Thyroid gland (tissue), 4 donors: ENCODE data around the gene TCERG1L. TPM values are rescaled to one million over a fixed set of nuclear protein-coding genes. Genes with fewer than 3 reads are reported as not detected.

Experiments
- DNase-seq, 2 donors: peaks; one replicate each; pipeline ENCODE4 v3.0.0-alpha.2; 2019
- H3K27ac ChIP-seq, 3 donors: fragments of 200-600 bp; sonication (generic); 1 replicate in 2 of 3; 2 replicates in 1 of 3; pipeline ENCODE4 v1.5.1; 2016 to 2019; ENCODE audit warnings: mild to moderate bottlenecking in 1 of 3, moderate library complexity in 1 of 3
- H3K27me3 ChIP-seq: fragments of 200-600 bp; sonication (generic); one replicate; pipeline ENCODE4 v1.5.1; 2019
- H3K36me3 ChIP-seq, 2 donors: fragments of 200-600 bp; sonication (generic); one replicate each; pipeline ENCODE4 v1.5.1; 2016 to 2019
- H3K4me1 ChIP-seq, 2 donors: fragments of 200-600 bp; sonication (generic); one replicate each; pipeline ENCODE4 v1.5.1; 2017 to 2019
- H3K4me3 ChIP-seq, 3 donors: fragments of 200-600 bp; sonication (generic); replicated peaks in 1 of 3; 1 replicate in 2 of 3; 2 replicates in 1 of 3; pipeline ENCODE4 v1.5.1; 2016; ENCODE audit warnings: mild to moderate bottlenecking in 1 of 3
- H3K9me3 ChIP-seq: fragments of 200-600 bp; sonication (generic); one replicate; pipeline ENCODE4 v1.5.1; 2017
- POLR2A ChIP-seq, 2 donors: fragments of 450-650 bp; IDR thresholded peaks; one replicate each; pipeline ENCODE4 v1.6.1; 2017; ENCODE audit warnings: antibody characterized with exemption in 2 of 2, mild to moderate bottlenecking in 2 of 2, moderate library complexity in 1 of 2
- WGBS, 2 donors: methylation state at CpG; one replicate each; pipeline ENCODE4 v1.1.5; 2017; 5-methylcytosine and 5-hydroxymethylcytosine counted together
- intact Hi-C: fragments of 100-400 bp; cut with DNase I; formaldehyde crosslinking; loops from one replicate; pipeline ENCODE4 v1.15.1; 2023
- total RNA-seq, 4 donors: library from RNA; depleted of rRNA; stranded (reverse); fragments of >200 nt; gene quantifications; one replicate each; pipeline ENCODE4 v1.2.3, GENCODE V29; 2016
- TF ChIP-seq, protein P1 (sequence below), 6 experiments: fragments of 200-600 bp in 3 of 6; fragments of 450-650 bp in 3 of 6; sonication (generic) in 3 of 6; IDR thresholded peaks; one replicate each; pipeline ENCODE4 v1.5.1; 2016 to 2019; ENCODE audit warnings: antibody characterized with exemption in 6 of 6, mild to moderate bottlenecking in 2 of 6, inconsistent platforms in 1 of 6, moderate library complexity in 1 of 6

Gene TCERG1L
- total RNA-seq, 4 donors from 2014 or later = 4.3 to 23.6 (median 8.2) TPM

DNA sequence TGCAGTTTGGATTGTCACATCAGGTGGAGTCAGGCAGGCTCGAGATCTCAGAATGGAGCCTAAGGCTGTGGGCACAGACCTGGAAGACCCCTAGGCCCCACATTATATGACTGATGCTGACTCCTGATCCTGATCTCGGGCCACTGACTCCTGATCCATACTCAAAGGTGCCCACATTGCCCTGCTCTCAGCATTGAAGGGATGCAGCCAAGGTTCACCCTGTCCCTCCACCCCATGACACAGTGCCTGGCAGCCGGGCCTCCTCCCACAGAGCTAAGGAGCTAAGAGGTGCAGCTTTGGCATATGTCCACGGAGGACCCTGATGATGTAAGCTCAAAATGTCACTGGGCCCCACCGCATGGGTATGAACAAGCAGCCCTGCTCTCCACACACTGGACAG, 36.6 kb downstream of the TCERG1L start:
- H3K4me3 ChIP-seq = no peak overlapping the region
- no peak for DNase-seq
- no peak overlapping the region for H3K27ac ChIP-seq
- WGBS, 2 donors = 91 to 100% methylated on average over 1 to 5 of the region's 5 CpGs
- intact Hi-C loops = no loop called here
- H3K27me3 ChIP-seq = no peaks in the 10 kb centered on the region
- no peaks in the 10 kb centered on the region for H3K9me3 ChIP-seq
- TF ChIP-seq POLR2A (IDR thresholded peaks at IDR 0.05) = no peak
- TF ChIP-seq, protein P1, sequence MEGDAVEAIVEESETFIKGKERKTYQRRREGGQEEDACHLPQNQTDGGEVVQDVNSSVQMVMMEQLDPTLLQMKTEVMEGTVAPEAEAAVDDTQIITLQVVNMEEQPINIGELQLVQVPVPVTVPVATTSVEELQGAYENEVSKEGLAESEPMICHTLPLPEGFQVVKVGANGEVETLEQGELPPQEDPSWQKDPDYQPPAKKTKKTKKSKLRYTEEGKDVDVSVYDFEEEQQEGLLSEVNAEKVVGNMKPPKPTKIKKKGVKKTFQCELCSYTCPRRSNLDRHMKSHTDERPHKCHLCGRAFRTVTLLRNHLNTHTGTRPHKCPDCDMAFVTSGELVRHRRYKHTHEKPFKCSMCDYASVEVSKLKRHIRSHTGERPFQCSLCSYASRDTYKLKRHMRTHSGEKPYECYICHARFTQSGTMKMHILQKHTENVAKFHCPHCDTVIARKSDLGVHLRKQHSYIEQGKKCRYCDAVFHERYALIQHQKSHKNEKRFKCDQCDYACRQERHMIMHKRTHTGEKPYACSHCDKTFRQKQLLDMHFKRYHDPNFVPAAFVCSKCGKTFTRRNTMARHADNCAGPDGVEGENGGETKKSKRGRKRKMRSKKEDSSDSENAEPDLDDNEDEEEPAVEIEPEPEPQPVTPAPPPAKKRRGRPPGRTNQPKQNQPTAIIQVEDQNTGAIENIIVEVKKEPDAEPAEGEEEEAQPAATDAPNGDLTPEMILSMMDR (IDR thresholded peaks at IDR 0.05) = no peak
- H3K4me1 ChIP-seq = peaks cover 7 to 21% of the 10 kb centered on the region in 2 donors
- no peaks in the 10 kb centered on the region for H3K36me3 ChIP-seq

DNA sequence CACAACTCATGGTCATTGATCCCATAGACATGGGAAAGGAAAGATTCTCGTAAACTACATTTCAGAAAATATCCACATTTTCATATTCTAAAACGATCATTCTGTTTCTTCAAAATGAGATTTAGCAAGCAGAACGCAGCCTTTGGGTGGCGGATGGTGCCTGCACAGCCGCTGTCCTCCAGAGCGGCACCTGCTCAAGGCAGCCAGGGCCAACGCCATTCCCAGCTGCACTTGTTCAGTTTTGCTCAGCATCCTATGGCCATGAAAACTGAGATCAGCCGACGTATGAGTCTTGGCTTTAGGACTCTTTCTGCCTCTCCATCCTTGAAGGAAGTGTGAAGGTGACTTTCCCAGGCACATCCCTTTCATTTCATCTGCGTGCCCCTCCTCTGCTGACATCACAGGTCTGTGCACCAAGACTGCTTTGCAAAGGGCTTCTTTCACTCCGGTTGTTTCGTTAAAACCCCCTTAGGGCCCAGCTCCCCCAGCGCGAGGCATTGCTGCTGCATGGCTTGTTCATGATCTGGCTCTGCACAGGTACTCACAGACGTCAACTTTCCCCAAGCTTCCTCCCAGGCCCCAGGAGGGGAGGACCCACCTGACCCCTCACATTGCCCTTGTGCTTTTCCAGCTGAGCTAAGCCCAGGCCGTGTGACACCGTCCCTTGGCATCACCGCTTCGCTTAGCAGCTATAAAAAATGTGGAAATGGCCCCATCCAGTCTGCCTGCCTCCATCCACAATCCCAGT, 37.2 kb downstream of the TCERG1L start:
- 91 to 92% methylated on average over 19 of the region's 19 CpGs for WGBS, 2 donors
- no peak overlapping the region for H3K4me3 ChIP-seq

DNA sequence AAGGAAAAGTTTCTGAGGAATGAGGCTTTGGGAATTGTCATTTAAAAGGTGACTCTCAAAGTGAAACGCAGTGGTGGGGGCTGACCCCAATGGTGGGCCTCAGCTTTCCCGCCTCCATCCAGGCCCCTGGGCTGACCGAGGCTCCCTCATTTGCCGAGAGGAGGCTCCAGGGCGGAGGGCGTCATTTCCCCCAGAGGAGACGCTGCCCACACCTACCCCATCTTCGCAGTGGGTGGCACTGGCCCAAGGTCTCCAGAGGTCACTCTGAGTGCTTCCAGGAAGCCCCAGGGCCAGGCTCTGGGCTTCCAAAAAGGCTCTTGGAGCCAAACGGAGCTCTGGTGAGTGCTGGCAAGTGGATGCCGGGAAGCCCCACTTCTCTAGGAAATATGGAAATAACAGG, 38.0 kb downstream of the TCERG1L start:
- no peak for DNase-seq
- Histone ChIP-seq H3K9me3 (no peaks in the 10 kb centered on the region), H3K27ac (no peak overlapping the region), H3K4me3 (no peak overlapping the region), H3K36me3 (no peaks in the 10 kb centered on the region), H3K4me1 (peaks cover 9 to 24% of the 10 kb centered on the region in 2 donors), H3K27me3 (no peaks in the 10 kb centered on the region)
- TF ChIP-seq POLR2A (IDR thresholded peaks at IDR 0.05) = no peak
- TF ChIP-seq, protein P1 (IDR thresholded peaks at IDR 0.05) = no peak
- intact Hi-C loops = no loop called here
- 80 to 83% methylated on average over 3 to 7 of the region's 10 CpGs for WGBS, 2 donors

More for the DNA sequence above, 37.2 kb downstream of the TCERG1L start:
- TF ChIP-seq, protein P1 (IDR thresholded peaks at IDR 0.05) = no peak
- TF ChIP-seq POLR2A (IDR thresholded peaks at IDR 0.05) = no peak
- H3K4me1 ChIP-seq = peaks cover 9 to 24% of the 10 kb centered on the region in 2 donors
- no peaks in the 10 kb centered on the region for H3K27me3 ChIP-seq
- no peak overlapping the region for H3K27ac ChIP-seq
- H3K36me3 ChIP-seq = no peaks in the 10 kb centered on the region
- DNase-seq = no peak
- H3K9me3 ChIP-seq = no peaks in the 10 kb centered on the region
- intact Hi-C loops = no loop called here

DNA sequence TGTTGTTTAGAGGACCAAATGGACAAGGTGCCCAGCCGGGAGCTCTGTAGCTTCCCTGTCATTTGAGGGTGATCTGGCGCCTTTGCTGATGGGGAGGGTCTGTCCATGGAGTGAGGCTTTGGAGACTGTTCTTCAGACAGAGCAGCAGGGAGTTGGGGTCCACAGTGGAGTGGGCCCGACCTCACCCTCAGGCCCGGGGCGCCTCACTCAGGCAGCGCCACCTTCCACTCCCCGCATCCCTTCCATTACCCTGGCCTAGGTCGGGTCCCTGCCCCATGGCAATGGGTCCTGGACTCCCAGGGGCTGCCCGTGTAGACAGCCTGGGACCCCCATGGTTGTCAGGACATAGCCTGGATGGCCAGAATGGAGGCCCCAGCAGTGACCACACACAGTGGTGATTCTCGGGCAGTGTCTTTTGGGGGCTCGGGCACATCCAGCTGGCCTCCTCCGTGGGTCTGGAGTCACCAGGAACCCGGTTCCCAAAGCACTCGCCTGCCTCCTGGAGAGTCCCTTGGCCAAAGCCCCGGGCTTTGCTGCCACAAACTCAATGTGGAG, 38.5 kb downstream of the TCERG1L start:
- 80 to 89% methylated on average over 9 to 15 of the region's 15 CpGs for WGBS, 2 donors
- H3K27me3 ChIP-seq = no peaks in the 10 kb centered on the region
- TF ChIP-seq, protein P1 (IDR thresholded peaks at IDR 0.05) = no peak
- TF ChIP-seq POLR2A (IDR thresholded peaks at IDR 0.05) = no peak
- intact Hi-C loops = no loop called here
- no peaks in the 10 kb centered on the region for H3K36me3 ChIP-seq
- no peak overlapping the region for H3K4me3 ChIP-seq
- peaks cover 9 to 24% of the 10 kb centered on the region in 2 donors for H3K4me1 ChIP-seq
- no peak for DNase-seq
- no peak overlapping the region for H3K27ac ChIP-seq
- H3K9me3 ChIP-seq = no peaks in the 10 kb centered on the region

DNA sequence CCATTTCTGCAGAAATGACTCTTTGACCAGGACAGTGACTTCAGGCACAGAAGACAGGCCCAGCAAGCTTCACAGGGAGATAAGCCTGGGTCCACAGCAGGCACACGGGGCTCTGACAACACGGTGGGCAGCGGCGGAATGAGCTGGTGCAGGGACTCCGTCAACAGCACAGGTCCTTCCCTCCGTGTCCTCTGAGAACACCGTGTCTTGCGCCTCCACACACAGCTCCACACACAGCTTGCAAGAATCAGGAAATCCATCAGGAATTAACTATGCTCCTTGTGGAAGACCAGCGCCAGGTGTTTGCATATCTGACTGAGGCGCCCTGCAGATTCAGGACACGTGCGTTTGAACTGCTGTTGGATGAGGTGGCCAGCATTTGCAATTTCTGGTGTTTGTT, 39.6 kb downstream of the TCERG1L start:
- 90 to 96% methylated on average over 11 to 12 of the region's 12 CpGs for WGBS, 2 donors
- H3K27me3 ChIP-seq = no peaks in the 10 kb centered on the region
- no peak overlapping the region for H3K27ac ChIP-seq
- H3K4me3 ChIP-seq = no peak overlapping the region
- no peaks in the 10 kb centered on the region for H3K36me3 ChIP-seq
- H3K4me1 ChIP-seq = peaks cover 9 to 24% of the 10 kb centered on the region in 2 donors
- no peaks in the 10 kb centered on the region for H3K9me3 ChIP-seq
- intact Hi-C loops = no loop called here
- TF ChIP-seq, protein P1 (IDR thresholded peaks at IDR 0.05) = no peak
- TF ChIP-seq POLR2A (IDR thresholded peaks at IDR 0.05) = no peak
- DNase-seq = no peak
